G401.6 (cell line): ENCODE data around the gene BRPF1.

Source experiments
- FAIRE-seq: peaks from 2 replicates; lab custom pipeline; 2012; peaks lifted over from hg19 to GRCh38; lab: Jason Lieb, UNC

BRPF1 gene

GRCh38 chr3:9732080-9732739, 675 bp downstream of the BRPF1 start:
- FAIRE-seq: no peak

- FAIRE-seq: no peak
Observed at GRCh38 chr3:9732740-9733115, 1.2 kb downstream of the BRPF1 start.

GRCh38 chr3:9736831-9737230, 5.3 kb downstream of the BRPF1 start:
- FAIRE-seq: no peak

- no peak for FAIRE-seq
Observed at GRCh38 chr3:9739181-9739580, 7.6 kb downstream of the BRPF1 start.

DNA sequence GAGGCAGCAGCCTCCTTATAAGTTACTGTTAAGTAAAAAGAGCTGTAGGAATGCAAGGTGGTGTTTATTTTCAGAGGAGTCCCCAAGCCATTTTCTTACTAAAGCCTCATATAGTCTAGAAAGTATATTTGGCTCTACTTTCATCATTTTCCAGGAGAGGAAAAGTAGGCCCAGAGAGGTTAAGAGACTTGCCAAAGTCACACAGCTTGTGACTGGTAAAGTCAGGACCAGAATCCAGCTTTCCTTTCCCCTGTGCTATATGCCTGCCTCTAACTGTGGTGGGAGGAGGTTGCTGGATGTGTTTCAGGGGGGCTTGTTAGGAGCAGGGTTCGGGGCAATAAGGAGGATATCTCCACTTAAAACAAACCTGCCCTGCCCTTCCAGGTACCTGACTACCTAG, 11.0 kb downstream of the BRPF1 start:
- no peak for FAIRE-seq

- FAIRE-seq: no peak
Observed at GRCh38 chr3:9743548-9743947, 12.0 kb downstream of the BRPF1 start.

GRCh38 chr3:9744162-9744561, 12.6 kb downstream of the BRPF1 start:
- no peak for FAIRE-seq

- FAIRE-seq: no peak
Observed at GRCh38 chr3:9745521-9745920, 14.0 kb downstream of the BRPF1 start.

- FAIRE-seq: no peak
Observed at GRCh38 chr3:9746330-9746729, 14.8 kb downstream of the BRPF1 start.

DNA sequence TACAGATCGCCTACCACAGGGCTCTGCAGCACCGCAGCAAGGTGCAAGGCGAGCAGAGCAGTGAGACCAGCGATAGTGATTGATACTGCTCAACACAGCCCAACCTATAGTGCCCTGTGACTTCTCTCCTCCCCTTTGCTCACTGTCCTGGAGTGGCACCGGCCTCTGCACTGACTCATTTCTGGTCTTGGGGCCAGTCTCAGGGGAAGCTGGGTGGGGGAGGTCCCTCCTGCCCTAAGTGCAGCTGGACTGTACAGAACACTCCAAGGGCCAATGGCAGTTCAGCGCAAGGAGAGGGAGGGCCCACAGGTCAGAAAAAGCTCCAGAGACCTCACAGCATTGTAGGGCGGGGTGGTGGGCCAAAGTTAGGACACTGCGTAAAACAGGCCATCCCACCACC, 15.7 kb downstream of the BRPF1 start:
- no peak for FAIRE-seq

- no peak for FAIRE-seq
Observed at GRCh38 chr3:9748031-9748430, 16.5 kb downstream of the BRPF1 start.

GRCh38 chr3:9749296-9749644, 17.7 kb downstream of the BRPF1 start:
- no peak for FAIRE-seq

DNA sequence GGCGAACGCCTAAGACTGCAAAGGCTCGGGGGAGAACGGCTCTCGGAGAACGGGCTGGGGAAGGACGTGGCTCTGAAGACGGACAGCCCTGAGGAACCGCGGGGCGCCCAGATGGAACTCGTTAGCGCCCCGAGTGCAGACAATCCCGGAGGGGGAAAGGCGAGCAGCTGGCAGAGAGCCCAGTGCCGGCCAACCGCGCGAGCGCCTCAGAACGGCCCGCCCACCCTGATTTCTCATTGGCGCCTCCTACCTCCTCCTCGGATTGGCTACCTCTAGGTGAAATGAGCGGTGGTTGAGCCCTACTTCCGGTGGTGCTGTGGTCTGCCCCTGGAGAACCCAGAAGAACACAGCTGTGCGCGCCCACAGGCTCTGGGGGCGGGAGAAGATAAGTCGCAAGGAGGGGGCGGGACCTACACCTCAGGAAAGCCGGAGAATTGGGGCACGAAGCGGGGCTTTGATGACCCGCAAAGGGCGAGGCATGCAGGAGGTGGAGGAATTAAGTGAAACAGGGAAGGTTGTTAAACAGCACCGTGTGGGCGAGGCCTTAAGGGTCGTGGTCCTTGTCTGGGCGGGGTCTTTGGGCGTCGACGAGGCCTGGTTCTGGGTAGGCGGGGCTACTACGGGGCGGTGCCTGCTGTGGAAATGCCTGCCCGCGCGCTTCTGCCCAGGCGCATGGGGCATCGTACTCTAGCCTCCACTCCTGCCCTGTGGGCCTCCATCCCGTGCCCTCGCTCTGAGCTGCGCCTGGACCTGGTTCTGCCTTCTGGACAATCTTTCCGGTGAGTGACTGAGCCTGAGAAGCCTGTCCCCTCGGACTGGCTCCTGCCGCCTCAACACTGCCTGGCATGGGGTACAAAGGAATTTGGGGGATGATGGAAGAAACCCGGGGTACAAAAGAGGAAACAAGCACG, 18.4 kb downstream of the BRPF1 start, which contains the start of gene OGG1:
TSS of gene OGG1 (plus strand) at position 308 of the 911 bp plus-strand sequence. CDS start at position 643, 335 bp downstream.
- peak; percentile 87 for FAIRE-seq

DNA sequence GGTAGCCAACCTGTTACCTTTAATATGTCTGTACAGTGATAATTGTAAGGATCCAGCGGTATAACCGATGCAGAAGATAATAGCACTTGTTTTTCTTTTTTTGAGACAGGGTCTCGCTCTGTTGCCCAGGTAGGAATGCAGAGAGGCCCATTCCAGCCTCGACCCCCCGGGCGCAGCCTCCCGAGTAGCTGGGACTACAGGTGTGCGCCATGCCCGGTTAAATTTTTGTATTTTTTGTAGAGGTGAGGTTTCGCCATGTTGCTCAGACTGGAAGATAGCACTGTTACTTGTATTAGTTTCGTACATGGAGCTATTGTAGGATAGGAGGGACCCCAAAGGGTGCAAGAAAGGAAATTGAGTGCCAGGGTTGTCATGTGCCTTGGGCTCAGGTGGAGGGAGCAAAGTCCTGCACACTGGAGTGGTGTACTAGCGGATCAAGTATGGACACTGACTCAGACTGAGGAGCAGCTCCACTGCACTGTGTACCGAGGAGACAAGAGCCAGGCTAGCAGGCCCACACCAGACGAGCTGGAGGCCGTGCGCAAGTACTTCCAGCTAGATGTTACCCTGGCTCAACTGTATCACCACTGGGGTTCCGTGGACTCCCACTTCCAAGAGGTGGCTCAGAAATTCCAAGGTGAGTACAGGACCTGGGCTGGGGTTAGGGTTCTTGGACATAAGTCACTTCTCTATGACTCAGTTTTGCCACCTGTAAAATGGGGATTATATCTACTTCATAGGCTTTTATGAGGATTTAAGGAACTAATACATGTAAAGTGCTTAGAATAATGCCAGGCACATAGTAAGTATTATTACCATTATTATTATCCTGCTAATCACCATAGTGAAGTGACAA, 19.2 kb downstream of the BRPF1 start:
- FAIRE-seq: no peak

DNA sequence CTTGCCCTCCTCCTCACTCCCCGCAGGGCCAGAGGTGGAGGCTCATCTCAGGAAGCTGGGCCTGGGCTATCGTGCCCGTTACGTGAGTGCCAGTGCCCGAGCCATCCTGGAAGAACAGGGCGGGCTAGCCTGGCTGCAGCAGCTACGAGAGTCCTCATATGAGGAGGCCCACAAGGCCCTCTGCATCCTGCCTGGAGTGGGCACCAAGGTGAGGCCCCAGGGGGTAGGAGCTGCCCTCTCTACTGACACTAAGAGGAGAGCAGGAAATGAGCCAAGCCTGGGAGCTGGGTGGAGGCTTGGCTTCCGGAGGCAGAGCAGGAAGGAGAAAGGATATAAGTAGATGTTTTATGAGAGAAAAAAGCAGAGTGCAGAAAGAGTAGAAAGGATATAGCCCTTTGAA, 23.1 kb downstream of the BRPF1 start:
- FAIRE-seq: no peak

GRCh38 chr3:9757427-9757826, 25.9 kb downstream of the BRPF1 start:
- FAIRE-seq: no peak

- no peak for FAIRE-seq
Observed at GRCh38 chr3:9760779-9761505, 29.4 kb downstream of the BRPF1 start.

- FAIRE-seq: no peak
Observed at GRCh38 chr3:9761919-9762318, 30.4 kb downstream of the BRPF1 start.

- no peak for FAIRE-seq
Observed at GRCh38 chr3:9762871-9763270, 31.3 kb downstream of the BRPF1 start.

DNA sequence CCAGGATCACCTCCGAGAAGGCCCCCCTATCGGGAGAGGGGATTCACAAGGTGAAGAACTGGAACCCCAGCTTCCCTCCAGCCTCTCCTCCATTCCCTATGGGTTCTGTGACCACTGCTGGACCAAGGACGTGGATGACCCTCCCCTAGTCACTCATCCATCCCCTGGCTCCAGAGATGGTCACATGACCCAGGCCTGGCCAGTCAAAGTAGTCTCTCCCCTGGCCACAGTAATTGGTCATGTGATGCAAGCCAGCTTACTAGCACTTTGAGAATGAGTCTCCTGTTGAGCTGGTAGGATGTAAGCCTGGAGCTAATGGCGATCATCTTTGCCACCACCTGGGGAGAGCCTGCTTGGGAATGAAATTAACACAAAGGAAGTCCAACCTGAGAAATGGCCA, 34.3 kb downstream of the BRPF1 start:
- no peak for FAIRE-seq

- no peak for FAIRE-seq
Observed at GRCh38 chr3:9767418-9767817, 35.9 kb downstream of the BRPF1 start.

DNA sequence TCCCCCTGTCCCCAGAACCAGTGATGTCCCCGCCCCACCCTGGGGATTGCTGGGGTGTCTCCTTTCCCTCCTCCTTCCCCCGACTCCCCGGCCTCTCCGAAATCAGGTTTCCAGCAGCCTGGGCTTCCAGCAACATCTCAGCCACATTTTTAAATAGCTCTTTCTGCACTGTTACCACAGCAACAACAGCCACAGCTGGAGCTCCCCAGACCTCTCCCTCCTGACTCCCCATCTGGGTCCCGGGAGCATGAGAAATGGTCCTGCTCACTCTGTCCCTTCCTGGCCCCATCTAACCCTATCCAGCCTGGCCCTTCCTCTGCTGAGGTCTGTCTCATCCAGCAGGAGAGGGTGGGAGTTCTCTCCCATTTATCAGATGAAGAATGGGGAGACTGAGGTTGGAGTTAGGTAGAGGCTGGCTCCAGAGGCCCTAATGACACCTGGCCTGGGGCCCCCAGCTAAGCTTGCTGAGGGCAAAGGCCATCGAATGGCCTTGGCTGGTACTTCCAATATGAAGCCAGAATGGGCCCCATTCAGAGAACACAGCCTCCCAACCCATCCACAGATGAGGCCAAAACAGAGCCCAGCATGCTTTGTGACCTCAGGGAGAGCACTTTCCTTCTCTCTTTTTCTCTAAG, 36.7 kb downstream of the BRPF1 start:
- no peak for FAIRE-seq
